Smooth muscle cell (in vitro differentiated cells): ENCODE data around the gene CDHR3. TPM values are rescaled to one million over a fixed set of nuclear protein-coding genes. Genes with fewer than 3 reads are reported as not detected.

Experiments
- DNase-seq: peaks from one replicate; lab custom pipeline; 2025; ENCODE audit not compliant: unreplicated experiment; lab: John Stamatoyannopoulos, UW
- H2AFZ ChIP-seq: fragments of 200-600 bp; sonication (generic); 2 replicates; pipeline ENCODE4 v1.6.0; 2016; ENCODE audit warnings: antibody characterized with exemption, low read depth, mild to moderate bottlenecking
- H3F3A ChIP-seq: fragments of 200-600 bp; sonication (generic); 2 replicates; pipeline ENCODE4 v1.6.0; 2017; ENCODE audit warnings: antibody characterized with exemption, low read depth
- H3K27ac ChIP-seq: fragments of 200-600 bp; sonication (generic); 2 replicates; pipeline ENCODE4 v1.5.1; 2016; ENCODE audit warnings: low read depth, mild to moderate bottlenecking
- H3K27me3 ChIP-seq: fragments of 200-600 bp; sonication (generic); 2 replicates; pipeline ENCODE4 v1.6.1; 2016; ENCODE audit warnings: low read depth, mild to moderate bottlenecking
- H3K36me3 ChIP-seq: fragments of 200-600 bp; sonication (generic); 2 replicates; pipeline ENCODE4 v1.5.1; 2016; ENCODE audit warnings: low read depth
- H3K4me1 ChIP-seq: fragments of 200-600 bp; sonication (generic); 2 replicates; pipeline ENCODE4 v1.5.1; 2016; ENCODE audit warnings: low read depth
- H3K4me2 ChIP-seq: fragments of 200-600 bp; sonication (generic); 2 replicates; pipeline ENCODE4 v1.6.0; 2016; ENCODE audit warnings: mild to moderate bottlenecking
- H3K4me3 ChIP-seq: fragments of 200-600 bp; sonication (generic); 2 replicates; pipeline ENCODE4 v1.5.1; 2016; ENCODE audit warnings: mild to moderate bottlenecking
- H3K79me2 ChIP-seq: fragments of 200-600 bp; sonication (generic); 2 replicates; pipeline ENCODE4 v1.6.0; 2016; ENCODE audit warnings: low read depth, mild to moderate bottlenecking
- H3K9ac ChIP-seq: fragments of 200-600 bp; sonication (generic); 2 replicates; pipeline ENCODE4 v1.6.0; 2016; ENCODE audit warnings: low read depth
- H3K9me3 ChIP-seq: fragments of 200-600 bp; sonication (generic); replicated peaks from 2 replicates; pipeline ENCODE4 v1.5.1; 2016; ENCODE audit warnings: low read depth
- H4K20me1 ChIP-seq: fragments of 200-600 bp; sonication (generic); 2 replicates; pipeline ENCODE4 v1.6.0; 2016; ENCODE audit warnings: low read depth
- CTCF ChIP-seq: fragments of 200-600 bp; sonication (generic); IDR thresholded peaks from 2 replicates; pipeline ENCODE4 v1.5.1; 2017; ENCODE audit warnings: borderline replicate concordance, mild to moderate bottlenecking, antibody characterized with exemption; ENCODE audit not compliant: insufficient read depth, poor library complexity, severe bottlenecking
- WGBS: methylation state at CpG from one replicate; pipeline ENCODE4 v1.1.7; 2016; ENCODE audit warnings: low lambda C conversion rate; 5-methylcytosine and 5-hydroxymethylcytosine counted together
- polyA plus RNA-seq: library from polyadenylated mRNA; unstranded; fragments of >200 nt; fragmentation: Nextera tagmentation; extraction: Ambion mirVana; gene quantifications from 2 replicates; pipeline ENCODE4 v1.2.1, GENCODE V29; 2016
- total RNA-seq: library from RNA; depleted of rRNA; stranded (reverse); fragments of >200 nt; gene quantifications from 2 replicates; pipeline ENCODE4 v1.2.3, GENCODE V29; 2014

CDHR3 gene
- total and polyA plus RNA-seq, 2 experiments from 2014 or later: 0.31 to 1.7 TPM

- Histone ChIP-seq H3F3A (no peaks in the 10 kb centered on the region), H3K36me3 (no peaks in the 10 kb centered on the region), H3K79me2 (no peaks in the 10 kb centered on the region), H2AFZ (no peak overlapping the region), H4K20me1 (no peaks in the 10 kb centered on the region), H3K27ac (no peak overlapping the region), H3K9ac (no peak overlapping the region), H3K27me3 (no peaks in the 10 kb centered on the region), H3K4me1 (peaks cover 10% of the 10 kb centered on the region), H3K9me3 (no peaks in the 10 kb centered on the region), H3K4me2 (no peak overlapping the region), H3K4me3 (no peak overlapping the region)
- no peak for DNase-seq
- TF ChIP-seq CTCF: no peak
- WGBS: 92% methylated on average over 8 of the region's 8 CpGs
Measured at GRCh38 chr7:106064316-106064715, 101.3 kb downstream of the CDHR3 start.

GRCh38 chr7:106064771-106065574, 101.9 kb downstream of the CDHR3 start:
- H3K27ac ChIP-seq: peak overlapping the region; percentile 43
- peak overlapping the region; percentile 60 for H3K4me2 ChIP-seq
- peak; percentile 45 for DNase-seq
- no peaks in the 10 kb centered on the region for H3F3A ChIP-seq
- no peaks in the 10 kb centered on the region for H3K27me3 ChIP-seq
- H3K9ac ChIP-seq: peak overlapping the region; percentile 2
- H4K20me1 ChIP-seq: no peaks in the 10 kb centered on the region
- H3K36me3 ChIP-seq: no peaks in the 10 kb centered on the region
- H3K4me1 ChIP-seq: peaks cover 10% of the 10 kb centered on the region
- peak overlapping the region; percentile 44 for H2AFZ ChIP-seq
- no peak for TF ChIP-seq CTCF
- no peaks in the 10 kb centered on the region for H3K9me3 ChIP-seq
- 57% methylated on average over 14 of the region's 14 CpGs for WGBS
- no peaks in the 10 kb centered on the region for H3K79me2 ChIP-seq
- no peak overlapping the region for H3K4me3 ChIP-seq

- no peak overlapping the region for H3K4me3 ChIP-seq
- no peaks in the 10 kb centered on the region for H3K27me3 ChIP-seq
- H3K9me3 ChIP-seq: no peaks in the 10 kb centered on the region
- H3K9ac ChIP-seq: peak overlapping the region; percentile 2
- H3K36me3 ChIP-seq: no peaks in the 10 kb centered on the region
- H3K4me1 ChIP-seq: peaks cover 10% of the 10 kb centered on the region
- H3K27ac ChIP-seq: peak overlapping the region; percentile 43
- WGBS: 89% methylated on average over 26 of the region's 26 CpGs
- no peaks in the 10 kb centered on the region for H4K20me1 ChIP-seq
- no peak for DNase-seq
- peak overlapping the region; percentile 44 for H2AFZ ChIP-seq
- TF ChIP-seq CTCF: no peak
- H3K4me2 ChIP-seq: peak overlapping the region; percentile 60
- H3F3A ChIP-seq: no peaks in the 10 kb centered on the region
- H3K79me2 ChIP-seq: no peaks in the 10 kb centered on the region
Measured at GRCh38 chr7:106065575-106066500, 102.8 kb downstream of the CDHR3 start.
